Osteocyte (in vitro differentiated cells): ENCODE results near the gene SLC27A4. TPM values are rescaled to one million over a fixed set of nuclear protein-coding genes. Genes with fewer than 3 reads are reported as not detected.
A peak's percentile ranks its signal among the peaks of the same experiment; 100 is the strongest.
"Not testable (repeated sequence)": the region's sequence is repeated elsewhere in the genome, so short reads cannot be mapped to it uniquely, and the experiment has no call there.

ENCODE experiments used
- DNase-seq: peaks from one replicate; pipeline ENCODE4 v3.0.0; 2021; ENCODE audit warnings: mixed read lengths; ENCODE audit not compliant: unreplicated experiment; ENCODE audit errors: extremely low spot score
- H3K27ac Mint-ChIP-seq: one replicate; pipeline ENCODE4 v1.8.0; 2021; ENCODE audit warnings: mild to moderate bottlenecking, mixed read lengths; ENCODE audit not compliant: unreplicated experiment
- H3K27me3 Mint-ChIP-seq: one replicate; pipeline ENCODE4 v1.8.0; 2021; ENCODE audit warnings: mixed read lengths; ENCODE audit not compliant: unreplicated experiment
- H3K36me3 Mint-ChIP-seq: one replicate; pipeline ENCODE4 v1.8.0; 2021; ENCODE audit warnings: mixed read lengths; ENCODE audit not compliant: unreplicated experiment
- H3K4me1 Mint-ChIP-seq: one replicate; pipeline ENCODE4 v1.8.0; 2021; ENCODE audit warnings: mixed read lengths; ENCODE audit not compliant: unreplicated experiment
- H3K4me3 Mint-ChIP-seq: one replicate; pipeline ENCODE4 v1.8.0; 2021; ENCODE audit warnings: mild to moderate bottlenecking, moderate library complexity, mixed read lengths; ENCODE audit not compliant: unreplicated experiment
- H3K9me3 Mint-ChIP-seq: one replicate; pipeline ENCODE4 v1.8.0; 2021; ENCODE audit warnings: mixed read lengths; ENCODE audit not compliant: unreplicated experiment
- CTCF ChIP-seq: fragments of 200-600 bp; sonication (generic); IDR thresholded peaks from 2 replicates; pipeline ENCODE4 v1.5.0; 2021; ENCODE audit warnings: antibody characterized with exemption, mild to moderate bottlenecking, moderate library complexity
- total RNA-seq: library from RNA; stranded (reverse); gene quantifications from 2 replicates; pipeline ENCODE4 v1.2.1, GENCODE V29; 2021

The SLC27A4 gene
- total RNA-seq, 1 donor from 2014 or later: 39.4 TPM

- no peak overlapping the region for H3K27ac Mint-ChIP-seq
- DNase-seq: no peak
- H3K4me1 Mint-ChIP-seq: no peaks in the 10 kb centered on the region
- TF ChIP-seq CTCF: no peak
- H3K27me3 Mint-ChIP-seq: no peaks in the 10 kb centered on the region
- no peaks in the 10 kb centered on the region for H3K9me3 Mint-ChIP-seq
- no peak overlapping the region for H3K4me3 Mint-ChIP-seq
- peaks cover 5% of the 10 kb centered on the region for H3K36me3 Mint-ChIP-seq
These were observed 4.4 kb upstream of the SLC27A4 start for GRCh38 chr9:128335914-128336313.

- TF ChIP-seq CTCF: no peak
- no peak overlapping the region for H3K4me3 Mint-ChIP-seq
- H3K36me3 Mint-ChIP-seq: peaks cover under 1% of the 10 kb centered on the region
- H3K27ac Mint-ChIP-seq: no peak overlapping the region
- H3K27me3 Mint-ChIP-seq: no peaks in the 10 kb centered on the region
- H3K4me1 Mint-ChIP-seq: peaks cover 6% of the 10 kb centered on the region
- no peak for DNase-seq
- no peaks in the 10 kb centered on the region for H3K9me3 Mint-ChIP-seq
These were observed 2.4 kb upstream of the SLC27A4 start for GRCh38 chr9:128337936-128338335.

GRCh38 chr9:128338852-128339614, 1.3 kb upstream of the SLC27A4 start:
- H3K36me3 Mint-ChIP-seq, H3K27me3 Mint-ChIP-seq, H3K4me3 Mint-ChIP-seq: not testable (repeated sequence)

GRCh38 chr9:128340691-128341434, 536 bp downstream of the SLC27A4 start:
- peaks cover 6% of the 10 kb centered on the region for H3K4me1 Mint-ChIP-seq
- H3K9me3 Mint-ChIP-seq: no peaks in the 10 kb centered on the region
- peak overlapping the region; percentile 69 for H3K27ac Mint-ChIP-seq
- H3K27me3 Mint-ChIP-seq: no peaks in the 10 kb centered on the region
- no peak for DNase-seq
- peak overlapping the region; percentile 82 for H3K4me3 Mint-ChIP-seq
- TF ChIP-seq CTCF: no peak
- H3K36me3 Mint-ChIP-seq: peaks cover 7% of the 10 kb centered on the region

More at GRCh38 chr9:128338852-128339614, 1.3 kb upstream of the SLC27A4 start:
- DNase-seq, H3K27ac Mint-ChIP-seq, H3K9me3 Mint-ChIP-seq, H3K4me1 Mint-ChIP-seq: not testable (repeated sequence)

- Mint-ChIP-seq H3K27me3 (no peaks in the 10 kb centered on the region), H3K4me1 (peaks cover 6% of the 10 kb centered on the region), H3K4me3 (peak overlapping the region; percentile 82), H3K9me3 (no peaks in the 10 kb centered on the region), H3K36me3 (peaks cover 7% of the 10 kb centered on the region), H3K27ac (peak overlapping the region; percentile 69)
- DNase-seq: no peak
- peak; percentile 67 for TF ChIP-seq CTCF
These were observed 1.1 kb downstream of the SLC27A4 start for GRCh38 chr9:128341435-128341849.
